ENCODE data around the gene FAM124A.

GRCh38 chr13:51298812-51299211 lies 76.6 kb downstream of the FAM124A start:
- TF ChIP-seq CTCF (IDR thresholded peaks at IDR 0.05; ENCODE audit: borderline replicate concordance, extremely low read depth, low read length, poor library complexity, severe bottlenecking) (no peak), EZH2 (IDR thresholded peaks at IDR 0.05; ENCODE audit: borderline replicate concordance, low read depth, low read length, severe bottlenecking) (no peak)
